ENCODE results near the gene TJP3.

The TJP3 gene

GRCh38 chr19:3753631-3754410 lies 45.6 kb downstream of the TJP3 start:
- TF ChIP-seq SIN3A (IDR thresholded peaks at IDR 0.05; ENCODE audit: borderline replicate concordance, insufficient read depth, low read length) (no peak), POLR2AphosphoS5 (IDR thresholded peaks at IDR 0.05; ENCODE audit: low read depth, low read length) (no peak), TAF1 (IDR thresholded peaks at IDR 0.05; ENCODE audit: borderline replicate concordance, insufficient read depth, low read length) (no peak), FOXP2 (optimal IDR thresholded peaks at IDR 0.05; ENCODE audit: borderline replicate concordance, extremely low read depth, extremely low read length, insufficient read depth) (no peak)
- TF ChIP-seq, protein P1, sequence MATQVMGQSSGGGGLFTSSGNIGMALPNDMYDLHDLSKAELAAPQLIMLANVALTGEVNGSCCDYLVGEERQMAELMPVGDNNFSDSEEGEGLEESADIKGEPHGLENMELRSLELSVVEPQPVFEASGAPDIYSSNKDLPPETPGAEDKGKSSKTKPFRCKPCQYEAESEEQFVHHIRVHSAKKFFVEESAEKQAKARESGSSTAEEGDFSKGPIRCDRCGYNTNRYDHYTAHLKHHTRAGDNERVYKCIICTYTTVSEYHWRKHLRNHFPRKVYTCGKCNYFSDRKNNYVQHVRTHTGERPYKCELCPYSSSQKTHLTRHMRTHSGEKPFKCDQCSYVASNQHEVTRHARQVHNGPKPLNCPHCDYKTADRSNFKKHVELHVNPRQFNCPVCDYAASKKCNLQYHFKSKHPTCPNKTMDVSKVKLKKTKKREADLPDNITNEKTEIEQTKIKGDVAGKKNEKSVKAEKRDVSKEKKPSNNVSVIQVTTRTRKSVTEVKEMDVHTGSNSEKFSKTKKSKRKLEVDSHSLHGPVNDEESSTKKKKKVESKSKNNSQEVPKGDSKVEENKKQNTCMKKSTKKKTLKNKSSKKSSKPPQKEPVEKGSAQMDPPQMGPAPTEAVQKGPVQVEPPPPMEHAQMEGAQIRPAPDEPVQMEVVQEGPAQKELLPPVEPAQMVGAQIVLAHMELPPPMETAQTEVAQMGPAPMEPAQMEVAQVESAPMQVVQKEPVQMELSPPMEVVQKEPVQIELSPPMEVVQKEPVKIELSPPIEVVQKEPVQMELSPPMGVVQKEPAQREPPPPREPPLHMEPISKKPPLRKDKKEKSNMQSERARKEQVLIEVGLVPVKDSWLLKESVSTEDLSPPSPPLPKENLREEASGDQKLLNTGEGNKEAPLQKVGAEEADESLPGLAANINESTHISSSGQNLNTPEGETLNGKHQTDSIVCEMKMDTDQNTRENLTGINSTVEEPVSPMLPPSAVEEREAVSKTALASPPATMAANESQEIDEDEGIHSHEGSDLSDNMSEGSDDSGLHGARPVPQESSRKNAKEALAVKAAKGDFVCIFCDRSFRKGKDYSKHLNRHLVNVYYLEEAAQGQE (IDR thresholded peaks at IDR 0.05; ENCODE audit: insufficient read depth in 1 of 2, low read depth in 2 of 2, low read length in 2 of 2): no peak

DNA sequence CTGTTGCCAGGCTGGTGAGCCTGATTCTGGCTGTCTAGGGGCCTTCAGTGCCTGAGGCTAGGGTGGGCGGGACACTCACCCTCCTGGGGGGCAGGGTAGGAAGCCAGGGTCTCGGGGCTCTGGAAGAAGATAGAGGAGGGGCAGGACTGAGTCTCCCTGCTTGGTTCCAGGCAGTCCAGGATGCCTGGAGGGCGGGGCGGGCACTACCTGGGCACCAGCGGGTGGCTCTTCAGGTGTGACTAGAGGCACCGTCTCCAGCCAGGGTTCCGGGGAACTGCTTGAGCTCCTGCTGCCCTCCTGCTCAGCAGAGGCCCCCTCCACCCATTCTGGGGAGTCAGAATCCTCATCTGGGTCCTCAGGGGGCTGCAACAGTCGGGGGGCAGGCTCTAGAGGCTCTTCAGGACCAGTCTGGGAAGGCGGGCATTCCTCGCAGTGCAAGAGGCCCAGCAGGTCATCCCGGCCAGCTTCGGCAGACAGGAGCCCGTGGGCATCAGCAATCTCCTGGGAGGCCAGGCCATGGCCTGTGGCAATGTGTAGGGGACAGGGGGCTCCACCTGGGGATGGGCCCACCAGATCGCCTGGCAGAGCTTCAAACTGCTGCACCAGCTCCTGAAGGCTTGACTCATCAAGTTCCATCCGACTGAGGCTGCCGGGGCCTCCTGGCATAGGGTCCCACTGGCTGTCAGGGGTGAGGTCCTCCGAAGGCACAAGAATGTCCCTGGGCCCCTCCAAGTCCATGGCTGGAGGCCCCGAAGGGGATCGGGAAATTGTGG lies 51.5 kb downstream of the TJP3 start:
- TF ChIP-seq TAF1 (IDR thresholded peaks at IDR 0.05; ENCODE audit: borderline replicate concordance, insufficient read depth, low read length): no peak
- no peak for TF ChIP-seq SIN3A (IDR thresholded peaks at IDR 0.05; ENCODE audit: borderline replicate concordance, insufficient read depth, low read length)
- TF ChIP-seq POLR2AphosphoS5 (IDR thresholded peaks at IDR 0.05; ENCODE audit: low read depth, low read length): no peak

DNA sequence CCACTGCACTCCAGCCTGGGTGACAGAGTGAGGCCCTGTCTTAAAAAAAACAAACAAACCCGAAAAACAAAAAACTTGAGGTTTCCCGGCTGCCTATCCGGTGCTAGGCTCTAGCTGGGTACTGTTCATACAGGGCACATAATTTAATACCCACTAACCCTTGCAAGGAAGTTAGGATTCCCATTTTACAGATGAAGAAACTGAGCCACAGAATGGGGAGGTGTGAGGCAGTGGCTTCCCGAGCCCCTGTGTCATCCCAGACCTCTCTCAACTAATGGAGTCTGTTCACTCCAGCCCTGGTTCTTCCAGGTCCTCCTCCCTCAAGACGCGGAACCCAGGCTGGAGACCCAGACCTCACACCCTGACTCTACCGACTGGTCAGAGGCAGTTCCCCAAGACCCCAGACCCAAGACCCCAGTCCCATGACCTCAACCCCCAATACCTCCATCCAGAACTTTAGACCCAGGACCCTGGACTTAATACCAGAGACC lies 52.7 kb downstream of the TJP3 start:
- no peak for TF ChIP-seq FOXP2 (optimal IDR thresholded peaks at IDR 0.05; ENCODE audit: borderline replicate concordance, extremely low read depth, extremely low read length, insufficient read depth)
- TF ChIP-seq TAF1 (IDR thresholded peaks at IDR 0.05; ENCODE audit: borderline replicate concordance, insufficient read depth, low read length): no peak
- TF ChIP-seq SIN3A (IDR thresholded peaks at IDR 0.05; ENCODE audit: borderline replicate concordance, insufficient read depth, low read length): no peak
- TF ChIP-seq POLR2AphosphoS5 (IDR thresholded peaks at IDR 0.05; ENCODE audit: low read depth, low read length): no peak
- TF ChIP-seq, protein P1 (IDR thresholded peaks at IDR 0.05; ENCODE audit: insufficient read depth in 1 of 2, low read depth in 2 of 2, low read length in 2 of 2): no peak

GRCh38 chr19:3761382-3762129 lies 53.4 kb downstream of the TJP3 start, which contains the start of gene APBA3:
APBA3 (minus strand) TSS chr19:3761692; CDS start chr19:3760264, 1,428 bp downstream.
- TF ChIP-seq, protein P1 (IDR thresholded peaks at IDR 0.05; ENCODE audit: insufficient read depth in 1 of 2, low read depth in 2 of 2, low read length in 2 of 2): no peak
- TF ChIP-seq FOXP2 (optimal IDR thresholded peaks at IDR 0.05; ENCODE audit: borderline replicate concordance, extremely low read depth, extremely low read length, insufficient read depth) (peak; percentile 56), TAF1 (IDR thresholded peaks at IDR 0.05; ENCODE audit: borderline replicate concordance, insufficient read depth, low read length) (0 out of 2 replicates have a peak, but pooled peaks have one; percentile 68), POLR2AphosphoS5 (IDR thresholded peaks at IDR 0.05; ENCODE audit: low read depth, low read length) (peak; percentile 86), SIN3A (IDR thresholded peaks at IDR 0.05; ENCODE audit: borderline replicate concordance, insufficient read depth, low read length) (no peak)

DNA sequence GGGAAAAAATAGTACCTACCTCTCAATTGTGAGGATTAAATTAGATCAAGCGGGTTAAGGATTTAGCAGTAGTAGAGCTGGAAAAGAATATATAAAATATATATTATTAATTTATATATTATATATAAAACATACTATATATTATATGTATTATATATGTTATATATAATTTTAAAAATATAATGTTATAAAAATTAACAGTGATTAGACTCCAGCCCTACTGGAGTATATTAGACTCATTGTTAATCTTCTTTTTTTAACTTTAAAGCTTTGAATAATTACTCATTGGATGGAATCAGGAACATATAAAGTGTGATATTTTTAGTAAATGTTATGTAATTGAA lies 53.9 kb downstream of the TJP3 start:
- TF ChIP-seq SIN3A (IDR thresholded peaks at IDR 0.05; ENCODE audit: borderline replicate concordance, insufficient read depth, low read length) (no peak), TAF1 (IDR thresholded peaks at IDR 0.05; ENCODE audit: borderline replicate concordance, insufficient read depth, low read length) (no peak), FOXP2 (optimal IDR thresholded peaks at IDR 0.05; ENCODE audit: borderline replicate concordance, extremely low read depth, extremely low read length, insufficient read depth) (no peak), POLR2AphosphoS5 (IDR thresholded peaks at IDR 0.05; ENCODE audit: low read depth, low read length) (no peak)
- TF ChIP-seq, protein P1 (IDR thresholded peaks at IDR 0.05; ENCODE audit: insufficient read depth in 1 of 2, low read depth in 2 of 2, low read length in 2 of 2): no peak

Measured in PFSK-1 (cell line).